ENCODE results near the gene ELMOD1. TPM values are rescaled to one million over a fixed set of nuclear protein-coding genes. Genes with fewer than 3 reads are reported as not detected.

The ELMOD1 gene
- total RNA-seq, 2 experiments from 2014 or later: not detected

DNA sequence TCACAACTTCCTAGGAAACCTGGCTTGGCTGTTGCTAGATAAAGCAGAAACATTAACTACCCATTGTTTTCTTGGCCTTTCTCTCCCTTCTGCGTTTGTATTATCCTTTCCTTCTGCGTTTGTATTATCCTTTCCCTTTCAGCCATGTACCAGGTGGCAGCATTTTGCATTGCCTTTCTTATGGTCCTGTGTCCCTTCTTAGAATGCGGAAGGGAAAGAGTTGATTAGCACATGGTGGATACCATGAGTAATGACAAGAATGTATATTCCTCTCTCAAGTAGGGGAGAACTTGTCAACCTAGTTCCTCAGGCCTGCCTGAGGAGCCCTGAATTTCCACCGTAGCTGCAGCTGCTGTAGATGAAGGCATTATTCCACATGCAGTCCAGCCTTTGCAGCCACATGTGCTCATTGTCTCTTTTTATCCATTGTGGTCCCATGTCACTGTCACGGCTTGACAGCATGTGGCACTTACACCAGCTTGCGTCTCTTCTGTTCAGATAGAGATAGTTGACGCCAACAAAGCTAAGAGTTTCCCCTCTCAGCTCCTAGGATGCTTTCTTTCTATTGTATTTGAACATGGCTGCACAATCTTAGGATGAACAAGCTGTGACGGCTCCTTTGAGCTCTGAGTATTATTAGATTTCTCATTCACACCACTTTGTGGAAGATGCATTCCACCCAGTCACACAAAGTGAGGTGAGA is 76.1 kb downstream of the ELMOD1 start:
- ATAC-seq (ENCODE audit: poor library complexity): no peak
- no peak for DNase-seq
- Histone ChIP-seq H3K4me1 (ENCODE audit: insufficient read depth, low read length) (no peaks in the 10 kb centered on the region), H3K9me3 (ENCODE audit: control insufficient read depth in 1 of 2, insufficient read depth in 1 of 2, low read length in 2 of 2) (no peaks in the 10 kb centered on the region), H3K36me3 (ENCODE audit: insufficient read depth, low read length) (no peaks in the 10 kb centered on the region), H3K27ac (ENCODE audit: low read depth in 1 of 2, low read length in 2 of 2) (no peak overlapping the region), H3K4me3 (ENCODE audit: low read length) (no peak overlapping the region), H3K27me3 (ENCODE audit: control insufficient read depth in 1 of 2, insufficient read depth in 2 of 2, low read length in 2 of 2) (peaks cover 0 to 5% of the 10 kb centered on the region in 2 experiments)
- peaks cover 34% of the 10 kb centered on the region for H3K27me3 Mint-ChIP-seq
- H3K27ac Mint-ChIP-seq: no peak overlapping the region
- no peak for TF ChIP-seq CTCF (IDR thresholded peaks at IDR 0.05)
- CTCF ChIA-PET: no interaction called here
- no peaks in the 10 kb centered on the region for H3K4me1 Mint-ChIP-seq (ENCODE audit: low read depth)
- intact Hi-C loops (cut with DNase I, micrococcal nuclease): no loop called here
- no peaks in the 10 kb centered on the region for H3K36me3 Mint-ChIP-seq (ENCODE audit: low read depth)
- no peaks in the 10 kb centered on the region for H3K9me3 Mint-ChIP-seq
- H3K4me3 Mint-ChIP-seq: no peak overlapping the region
- POLR2A ChIA-PET: no interaction called here

GRCh38 chr11:107669191-107669740 is 78.3 kb downstream of the ELMOD1 start:
- no peak overlapping the region for H3K4me3 Mint-ChIP-seq
- intact Hi-C loops (cut with DNase I, micrococcal nuclease): no loop called here
- H3K4me1 Mint-ChIP-seq (ENCODE audit: low read depth): no peaks in the 10 kb centered on the region
- H3K27me3 Mint-ChIP-seq: peaks cover 41% of the 10 kb centered on the region
- H3K27ac ChIP-seq (ENCODE audit: low read depth in 1 of 2, low read length in 2 of 2): no peak overlapping the region
- ChIA-PET POLR2A (no interaction called here), CTCF (no interaction called here)
- ATAC-seq (ENCODE audit: poor library complexity) (no peak), DNase-seq (no peak)
- no peaks in the 10 kb centered on the region for H3K9me3 Mint-ChIP-seq
- H3K9me3 ChIP-seq (ENCODE audit: control insufficient read depth in 1 of 2, insufficient read depth in 1 of 2, low read length in 2 of 2): no peaks in the 10 kb centered on the region
- H3K4me3 ChIP-seq (ENCODE audit: low read length): no peak overlapping the region
- no peaks in the 10 kb centered on the region for H3K4me1 ChIP-seq (ENCODE audit: insufficient read depth, low read length)
- no peak overlapping the region for H3K27ac Mint-ChIP-seq
- H3K27me3 ChIP-seq (ENCODE audit: control insufficient read depth in 1 of 2, insufficient read depth in 2 of 2, low read length in 2 of 2): peaks cover 2 to 5% of the 10 kb centered on the region in 2 experiments
- no peaks in the 10 kb centered on the region for H3K36me3 Mint-ChIP-seq (ENCODE audit: low read depth)
- TF ChIP-seq CTCF (IDR thresholded peaks at IDR 0.05): no peak
- H3K36me3 ChIP-seq (ENCODE audit: insufficient read depth, low read length): no peaks in the 10 kb centered on the region

DNA sequence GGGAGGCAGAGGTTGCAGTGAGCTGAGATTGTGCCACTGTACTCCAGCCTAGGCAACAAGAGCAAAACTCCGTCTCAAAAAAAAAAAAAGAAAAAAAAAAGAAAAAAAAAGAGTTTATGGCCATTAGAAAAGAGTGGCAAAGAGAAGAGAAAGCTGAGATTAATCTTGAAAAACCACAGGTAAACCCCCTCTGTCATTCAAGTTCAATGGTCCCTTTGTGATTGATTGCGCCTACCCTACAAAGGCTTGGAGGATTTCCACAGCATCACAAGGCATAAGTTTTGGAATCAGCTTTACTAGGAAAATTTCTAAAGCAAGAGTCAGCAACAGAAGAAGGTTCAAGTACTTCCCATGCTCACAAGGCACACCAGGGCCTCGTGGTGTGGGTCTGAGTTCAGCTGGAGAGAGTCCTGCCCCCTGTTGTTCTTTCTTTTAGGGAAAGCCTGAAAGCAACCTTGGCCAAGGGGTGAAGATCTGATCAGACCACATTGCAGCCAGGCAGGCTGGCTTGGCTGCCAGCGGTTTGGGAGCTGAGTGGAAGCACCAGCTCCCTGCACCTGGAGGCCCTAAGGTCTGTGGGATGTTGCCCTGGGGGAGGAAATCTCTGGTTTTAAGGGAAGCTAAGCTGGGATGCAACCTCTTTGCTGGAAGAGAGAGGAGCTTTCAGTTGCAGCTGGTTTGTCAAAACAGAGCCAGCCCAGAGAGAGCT is 79.1 kb downstream of the ELMOD1 start:
- no peak overlapping the region for H3K27ac ChIP-seq (ENCODE audit: low read depth in 1 of 2, low read length in 2 of 2)
- H3K9me3 ChIP-seq (ENCODE audit: control insufficient read depth in 1 of 2, insufficient read depth in 1 of 2, low read length in 2 of 2): no peaks in the 10 kb centered on the region
- H3K36me3 Mint-ChIP-seq (ENCODE audit: low read depth): no peaks in the 10 kb centered on the region
- intact Hi-C loops (cut with DNase I, micrococcal nuclease): no loop called here
- no peaks in the 10 kb centered on the region for H3K4me1 Mint-ChIP-seq (ENCODE audit: low read depth)
- H3K27me3 ChIP-seq (ENCODE audit: control insufficient read depth in 1 of 2, insufficient read depth in 2 of 2, low read length in 2 of 2): peaks cover 2 to 5% of the 10 kb centered on the region in 2 experiments
- H3K4me3 Mint-ChIP-seq: no peak overlapping the region
- no peaks in the 10 kb centered on the region for H3K36me3 ChIP-seq (ENCODE audit: insufficient read depth, low read length)
- no peaks in the 10 kb centered on the region for H3K9me3 Mint-ChIP-seq
- CTCF ChIA-PET: no interaction called here
- no peak overlapping the region for H3K27ac Mint-ChIP-seq
- no peak for TF ChIP-seq CTCF (IDR thresholded peaks at IDR 0.05)
- DNase-seq (no peak), ATAC-seq (ENCODE audit: poor library complexity) (no peak)
- H3K4me3 ChIP-seq (ENCODE audit: low read length): no peak overlapping the region
- POLR2A ChIA-PET: no interaction called here
- H3K27me3 Mint-ChIP-seq: peaks cover 36% of the 10 kb centered on the region
- no peaks in the 10 kb centered on the region for H3K4me1 ChIP-seq (ENCODE audit: insufficient read depth, low read length)

Data from CD4-positive, alpha-beta T cell (primary cell).